Testis (tissue), 3 donors: ENCODE measurements around the gene MTERF4. TPM values are rescaled to one million over a fixed set of nuclear protein-coding genes. Genes with fewer than 3 reads are reported as not detected.

Experiments
- DNase-seq: peaks from one replicate; pipeline ENCODE4 v3.0.0-alpha.2; 2019
- H3K27ac ChIP-seq, 2 donors: fragments of 200-600 bp; sonication (generic); one replicate each; pipeline ENCODE4 v1.5.1; 2019
- H3K27me3 ChIP-seq: fragments of 200-600 bp; sonication (generic); one replicate; pipeline ENCODE4 v1.5.1; 2019
- H3K36me3 ChIP-seq: fragments of 200-600 bp; sonication (generic); one replicate; pipeline ENCODE4 v1.5.1; 2017; ENCODE audit warnings: low read depth; ENCODE audit errors: missing control alignments
- H3K4me1 ChIP-seq: fragments of 200-600 bp; sonication (generic); one replicate; pipeline ENCODE4 v1.5.1; 2019
- H3K4me3 ChIP-seq, 2 donors: fragments of 200-600 bp; sonication (generic); one replicate each; pipeline ENCODE4 v1.5.1; 2017 to 2019
- H3K9me3 ChIP-seq: fragments of 200-600 bp; sonication (generic); one replicate; pipeline ENCODE4 v1.5.1; 2017
- POLR2A ChIP-seq: fragments of 450-650 bp; IDR thresholded peaks from one replicate; pipeline ENCODE4 v1.6.1; 2017; ENCODE audit warnings: antibody characterized with exemption, mild to moderate bottlenecking, moderate library complexity
- WGBS, 2 donors: methylation state at CpG; one replicate each; pipeline ENCODE4 v1.1.5; 2018; 5-methylcytosine and 5-hydroxymethylcytosine counted together
- intact Hi-C: fragments of 100-400 bp; cut with DNase I; formaldehyde crosslinking; loops from one replicate; pipeline ENCODE4 v1.15.1; 2023; ENCODE audit warnings: low total_unique reads
- polyA plus RNA-seq: library from polyadenylated mRNA; stranded (reverse); fragments of 350-450 nt; fragmentation: Illumina TruSeq; extraction: RNeasy Lipid Tissue Mini Kit (QIAGEN cat#74804); gene quantifications from one replicate; pipeline ENCODE4 v1.2.3, GENCODE V29; 2014; ENCODE audit warnings: low read depth, low replicate concordance; ENCODE audit not compliant: insufficient read depth
- total RNA-seq, 2 donors: library from RNA; depleted of rRNA; stranded (reverse); fragments of >200 nt; gene quantifications; one replicate each; pipeline ENCODE4 v1.2.3, GENCODE V29; 2016
- TF ChIP-seq, protein P1 (sequence below), 3 experiments: fragments of 450-650 bp in 2 of 3; fragments of 200-600 bp in 1 of 3; sonication (generic) in 1 of 3; IDR thresholded peaks; one replicate each; pipeline ENCODE4 v1.5.1; 2016 to 2019; ENCODE audit warnings: antibody characterized with exemption in 3 of 3, mild to moderate bottlenecking in 2 of 3, moderate library complexity in 1 of 3

MTERF4 gene
- total and polyA plus RNA-seq, 3 donors from 2014 or later: 26.4 to 40.6 (median 37.3) TPM

DNA sequence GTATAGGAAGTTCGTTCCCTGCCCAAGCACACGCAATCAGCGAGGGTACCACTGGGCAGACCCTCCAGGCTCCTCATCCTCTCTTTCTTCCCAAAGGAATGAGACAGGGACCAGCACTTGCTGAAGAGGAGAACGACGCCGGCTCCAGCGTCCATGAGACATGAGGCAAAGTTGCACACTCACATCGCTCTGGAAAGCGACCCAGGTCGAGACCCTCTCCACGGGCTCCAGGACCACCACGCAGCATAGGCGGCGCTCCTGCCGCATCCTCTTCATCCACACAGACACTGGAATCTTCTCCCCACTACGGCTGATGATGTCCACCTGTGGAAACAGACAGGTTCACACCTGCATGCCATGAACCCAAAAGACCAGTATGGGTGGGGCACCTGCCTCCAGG is 36.4 kb upstream of the MTERF4 start:
- Histone ChIP-seq H3K27me3 (no peaks in the 10 kb centered on the region), H3K4me1 (peaks cover 33% of the 10 kb centered on the region), H3K9me3 (no peaks in the 10 kb centered on the region), H3K27ac (peak overlapping the region in 1 of 2 donors; percentile 47), H3K36me3 (no peaks in the 10 kb centered on the region), H3K4me3 (no peak overlapping the region)
- TF ChIP-seq, protein P1, sequence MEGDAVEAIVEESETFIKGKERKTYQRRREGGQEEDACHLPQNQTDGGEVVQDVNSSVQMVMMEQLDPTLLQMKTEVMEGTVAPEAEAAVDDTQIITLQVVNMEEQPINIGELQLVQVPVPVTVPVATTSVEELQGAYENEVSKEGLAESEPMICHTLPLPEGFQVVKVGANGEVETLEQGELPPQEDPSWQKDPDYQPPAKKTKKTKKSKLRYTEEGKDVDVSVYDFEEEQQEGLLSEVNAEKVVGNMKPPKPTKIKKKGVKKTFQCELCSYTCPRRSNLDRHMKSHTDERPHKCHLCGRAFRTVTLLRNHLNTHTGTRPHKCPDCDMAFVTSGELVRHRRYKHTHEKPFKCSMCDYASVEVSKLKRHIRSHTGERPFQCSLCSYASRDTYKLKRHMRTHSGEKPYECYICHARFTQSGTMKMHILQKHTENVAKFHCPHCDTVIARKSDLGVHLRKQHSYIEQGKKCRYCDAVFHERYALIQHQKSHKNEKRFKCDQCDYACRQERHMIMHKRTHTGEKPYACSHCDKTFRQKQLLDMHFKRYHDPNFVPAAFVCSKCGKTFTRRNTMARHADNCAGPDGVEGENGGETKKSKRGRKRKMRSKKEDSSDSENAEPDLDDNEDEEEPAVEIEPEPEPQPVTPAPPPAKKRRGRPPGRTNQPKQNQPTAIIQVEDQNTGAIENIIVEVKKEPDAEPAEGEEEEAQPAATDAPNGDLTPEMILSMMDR (IDR thresholded peaks at IDR 0.05): no peak
- no peak for TF ChIP-seq POLR2A
- intact Hi-C loops: no loop called here
- WGBS, 2 donors: 93 to 95% methylated on average over 9 to 16 of the region's 16 CpGs
- no peak for DNase-seq

DNA sequence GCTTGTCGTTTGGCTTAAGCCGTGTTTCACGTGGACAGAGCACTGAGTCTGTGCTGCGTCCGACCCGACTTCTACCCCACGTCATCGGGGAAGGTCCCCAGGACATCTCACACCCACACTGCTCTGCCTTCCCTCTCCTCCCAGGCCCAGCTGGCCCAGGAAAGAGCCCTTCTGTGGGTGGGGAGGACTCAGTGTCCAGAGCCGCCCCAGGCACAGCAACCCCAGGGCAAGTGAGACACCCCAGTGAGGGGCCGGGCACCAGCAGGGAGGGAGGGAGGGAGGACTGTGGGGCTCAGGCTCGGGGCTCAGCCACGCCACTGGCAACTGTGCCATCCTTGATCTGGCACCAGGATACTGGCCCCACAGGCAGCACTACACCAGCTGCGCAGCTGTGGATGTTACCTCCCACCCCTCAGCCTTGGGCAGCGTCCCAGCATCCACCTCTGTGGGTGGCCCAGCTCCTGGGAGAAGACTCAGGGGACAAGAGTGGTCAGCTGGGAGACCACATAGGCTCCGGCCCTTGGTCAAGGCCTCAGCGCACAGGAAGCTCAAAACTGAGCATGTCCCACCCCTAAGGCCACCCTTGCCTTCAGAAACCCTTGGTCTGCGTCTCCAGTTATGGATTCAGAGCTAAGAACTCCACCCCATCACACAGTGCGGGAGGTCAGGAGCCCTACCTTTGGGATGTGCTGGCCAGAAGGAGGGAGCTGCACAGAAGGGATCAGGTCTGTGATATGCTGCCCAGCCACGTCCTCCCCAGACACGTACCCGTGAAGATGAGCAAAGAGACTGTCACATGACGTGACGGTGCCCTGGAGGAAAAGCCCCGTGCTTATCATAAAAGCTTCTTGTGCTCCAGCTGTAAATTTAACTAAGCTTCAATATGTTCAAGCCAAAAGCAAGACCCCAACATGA is 35.4 kb upstream of the MTERF4 start:
- intact Hi-C loops: no loop called here
- H3K27me3 ChIP-seq: no peaks in the 10 kb centered on the region
- peaks cover 37% of the 10 kb centered on the region for H3K4me1 ChIP-seq
- H3K36me3 ChIP-seq: no peaks in the 10 kb centered on the region
- DNase-seq: peak; percentile 67
- H3K27ac ChIP-seq: peak overlapping the region; percentile 47 to 53
- no peaks in the 10 kb centered on the region for H3K9me3 ChIP-seq
- no peak for TF ChIP-seq POLR2A
- TF ChIP-seq, protein P1 (IDR thresholded peaks at IDR 0.05): no peak
- 59 to 71% methylated on average over 16 to 22 of the region's 24 CpGs for WGBS, 2 donors
- no peak overlapping the region for H3K4me3 ChIP-seq

DNA sequence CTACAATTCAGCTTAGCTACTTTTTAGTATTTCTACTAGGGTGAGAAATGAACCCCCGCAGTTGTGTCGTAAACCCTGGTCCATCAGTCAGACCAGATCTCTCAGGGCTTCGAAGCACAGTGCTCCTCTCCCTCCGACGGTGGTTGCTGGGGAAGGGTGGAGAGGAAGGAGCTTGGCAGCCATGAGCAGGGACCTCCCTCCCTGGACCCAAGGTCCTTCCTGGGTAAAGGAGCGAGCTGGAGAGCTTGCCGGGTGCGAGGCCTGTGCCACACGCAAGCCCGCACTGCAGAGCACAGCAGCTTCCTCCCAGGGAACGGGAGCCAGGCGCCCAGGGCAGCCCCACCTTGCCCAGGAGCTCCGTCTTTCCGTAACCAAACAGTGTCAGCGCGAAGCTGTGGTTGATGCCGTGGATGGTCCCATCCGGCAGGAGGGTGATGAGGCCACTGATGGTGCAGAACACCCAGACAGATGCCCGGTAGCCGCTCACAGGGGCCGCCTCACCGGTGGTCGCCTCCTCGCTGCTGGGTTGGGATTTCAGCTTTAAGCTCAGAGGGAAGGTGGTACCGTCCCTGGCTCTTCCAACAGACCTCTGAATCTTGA is 34.7 kb upstream of the MTERF4 start:
- Histone ChIP-seq H3K36me3 (no peaks in the 10 kb centered on the region), H3K27ac (peak overlapping the region; percentile 47 to 53), H3K9me3 (no peaks in the 10 kb centered on the region), H3K4me1 (peaks cover 37% of the 10 kb centered on the region), H3K27me3 (no peaks in the 10 kb centered on the region), H3K4me3 (no peak overlapping the region)
- TF ChIP-seq, protein P1 (IDR thresholded peaks at IDR 0.05): no peak
- TF ChIP-seq POLR2A: no peak
- intact Hi-C loops: no loop called here
- no peak for DNase-seq
- 72 to 76% methylated on average over 13 to 23 of the region's 25 CpGs for whole genome bisulfite sequencing, 2 donors

DNA sequence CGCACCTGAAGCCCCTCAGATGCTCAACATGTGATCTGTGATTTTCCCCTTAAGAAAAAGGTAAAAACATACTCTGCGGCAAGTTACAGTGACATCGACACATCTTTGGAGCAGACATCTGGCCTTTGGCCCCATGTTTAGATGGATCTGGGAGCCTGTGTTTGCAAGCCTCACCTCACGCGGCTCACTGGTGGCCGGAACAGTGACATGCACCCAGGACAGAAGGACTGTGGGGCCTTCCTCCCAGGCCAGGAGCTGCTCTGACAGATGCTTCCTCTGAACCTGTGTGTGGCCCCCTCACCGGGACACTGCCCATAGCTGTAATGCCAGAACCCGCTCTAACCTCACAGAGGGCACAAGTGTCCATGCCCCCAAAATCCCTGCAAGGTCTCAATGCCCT is 34.1 kb upstream of the MTERF4 start:
- DNase-seq: no peak
- peak overlapping the region; percentile 47 to 53 for H3K27ac ChIP-seq
- no peaks in the 10 kb centered on the region for H3K9me3 ChIP-seq
- H3K4me1 ChIP-seq: peaks cover 37% of the 10 kb centered on the region
- H3K27me3 ChIP-seq: no peaks in the 10 kb centered on the region
- no peaks in the 10 kb centered on the region for H3K36me3 ChIP-seq
- intact Hi-C loops: no loop called here
- 80 to 84% methylated on average over 4 to 8 of the region's 8 CpGs for WGBS, 2 donors
- no peak overlapping the region for H3K4me3 ChIP-seq
- TF ChIP-seq, protein P1 (IDR thresholded peaks at IDR 0.05): no peak
- no peak for TF ChIP-seq POLR2A
